Measurements from ENCODE around the gene ZNF385C. TPM values are rescaled to one million over a fixed set of nuclear protein-coding genes. Genes with fewer than 3 reads are reported as not detected.

The ZNF385C gene
- total RNA-seq, 1 experiment from 2014 or later, result 3.7 TPM

- H3K9me3 Mint-ChIP-seq, result no peaks in the 10 kb centered on the region
- peak overlapping the region; percentile 24 for H3K4me3 Mint-ChIP-seq
- POLR2A ChIA-PET, result no interaction called here
- H3K27me3 Mint-ChIP-seq (ENCODE audit: low read depth), result no peaks in the 10 kb centered on the region
- H3K27ac Mint-ChIP-seq, result no peak overlapping the region
- ATAC-seq (peak; percentile 7; the same call in 1 of the 2 replicates), DNase-seq (ENCODE audit: low spot score) (peak; percentile 62)
- CTCF ChIA-PET, result interaction anchor here (0.6 to 4.5 kb wide), 12 partner anchors 10 to 409 kb away, joined by 3 to 54 read pairs (median 4); partner anchors contain the start of gene NKIRAS2
- peaks cover 29% of the 10 kb centered on the region for H3K36me3 Mint-ChIP-seq
- TF ChIP-seq ARID4B (CRISPR knock-in tag; IDR thresholded peaks at IDR 0.05; ENCODE audit: borderline replicate concordance) (no peak), ZNF232 (CRISPR knock-in tag; IDR thresholded peaks at IDR 0.05) (no peak), OVOL2 (CRISPR knock-in tag; IDR thresholded peaks at IDR 0.05; ENCODE audit: borderline replicate concordance) (no peak), E2F1 (CRISPR knock-in tag; IDR thresholded peaks at IDR 0.05) (no peak), FOXP4 (CRISPR knock-in tag; IDR thresholded peaks at IDR 0.05) (no peak), IRF1 (CRISPR knock-in tag; IDR thresholded peaks at IDR 0.05) (no peak), ZNF317 (CRISPR knock-in tag; IDR thresholded peaks at IDR 0.05; ENCODE audit: borderline replicate concordance, low read depth) (no peak), JUN (CRISPR knock-in tag; IDR thresholded peaks at IDR 0.05) (no peak), CTCF (IDR thresholded peaks at IDR 0.05) (peak; percentile 33; the same call in 1 of the 2 replicates)
- peaks cover 31% of the 10 kb centered on the region for H3K4me1 Mint-ChIP-seq
These were observed 20.3 kb upstream of the ZNF385C start for GRCh38 chr17:42118545-42118944.

GRCh38 chr17:42118126-42118510, 19.8 kb upstream of the ZNF385C start:
- CTCF ChIA-PET, result interaction anchor here (0.7 to 4.5 kb wide), 9 partner anchors 14 to 409 kb away, joined by 3 to 54 read pairs (median 5); partner anchors contain the start of gene NKIRAS2
- TF ChIP-seq ZNF281 (CRISPR knock-in tag; IDR thresholded peaks at IDR 0.05) (no peak), USF2 (CRISPR knock-in tag; IDR thresholded peaks at IDR 0.05) (no peak), STAT6 (CRISPR knock-in tag; conservative IDR thresholded peaks at IDR 0.05; ENCODE audit: low read depth) (no peak), MAX (CRISPR knock-in tag; IDR thresholded peaks at IDR 0.05) (no peak), TEAD4 (CRISPR knock-in tag; IDR thresholded peaks at IDR 0.05) (no peak), PREB (CRISPR knock-in tag; IDR thresholded peaks at IDR 0.05; ENCODE audit: borderline replicate concordance) (no peak)

More at GRCh38 chr17:42118126-42118510, 19.8 kb upstream of the ZNF385C start:
- POLR2A ChIA-PET, result no interaction called here
- H3K4me3 Mint-ChIP-seq, result no peak overlapping the region
- H3K36me3 Mint-ChIP-seq, result peaks cover 30% of the 10 kb centered on the region
- ATAC-seq, result no peak
- H3K27me3 Mint-ChIP-seq (ENCODE audit: low read depth), result no peaks in the 10 kb centered on the region
- H3K9me3 Mint-ChIP-seq, result no peaks in the 10 kb centered on the region
- H3K4me1 Mint-ChIP-seq, result peaks cover 29% of the 10 kb centered on the region
- DNase-seq (ENCODE audit: low spot score), result no peak
- no peak overlapping the region for H3K27ac Mint-ChIP-seq
